Measurements from ENCODE around the gene CDH13. TPM values are rescaled to one million over a fixed set of nuclear protein-coding genes. Genes with fewer than 3 reads are reported as not detected.

CDH13 gene
- total and polyA plus RNA-seq, 9 of the 15 experiments (the other 6 are each of a cell fraction or from before 2014, with no cell fraction given) = 0.03 TPM; not detected in 8

DNA sequence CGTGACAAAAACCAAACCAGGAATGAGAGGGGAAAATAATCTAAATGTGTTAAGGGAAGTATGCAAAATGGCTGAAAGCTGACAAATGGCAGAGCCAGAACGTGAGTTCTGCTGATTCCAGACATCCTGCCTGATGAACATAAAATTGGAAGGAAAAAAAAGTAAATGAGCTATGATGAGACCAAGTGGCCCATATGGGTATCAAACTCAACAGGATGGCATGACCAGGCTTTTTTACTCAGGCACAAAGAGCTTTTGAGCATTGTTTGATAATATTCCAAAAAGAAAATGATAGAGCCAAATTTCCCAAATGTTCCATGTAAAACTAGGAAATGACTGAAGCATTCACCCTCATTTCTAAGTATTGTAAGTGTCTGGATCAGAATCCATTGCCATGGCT, 449.2 kb downstream of the CDH13 start:
- BruUV-seq (replicated peaks) = no TSS peak
- 3% methylated on average over 2 of the region's 2 CpGs for WGBS (ENCODE audit: insufficient coverage, low coverage, missing lambda C conversion rate)
- ATAC-seq (no peak), DNase-seq (ENCODE audit: extremely low read depth in 1 of 4, low spot score in 3 of 4) (no peak), FAIRE-seq (no peak)
- H3K4me3 ChIP-seq = no peak overlapping the region
- POLR2A ChIA-PET = no interaction called here
- no peaks in the 10 kb centered on the region for H3K79me2 ChIP-seq (ENCODE audit: control insufficient read depth, insufficient read depth, low read length)
- H4K20me1 ChIP-seq (replicated peaks; ENCODE audit: control insufficient read depth, insufficient read depth, low read length) = no peaks in the 10 kb centered on the region
- no peak for TF ChIP-seq ZNF232 (CRISPR knock-in tag; IDR thresholded peaks at IDR 0.05)
- TF ChIP-seq KHSRP (IDR thresholded peaks at IDR 0.05) = no peak
- TF ChIP-seq NONO (IDR thresholded peaks at IDR 0.05; ENCODE audit: low read depth in 2 of 2, low read length in 1 of 2) = no peak
- TF ChIP-seq, protein P1, sequence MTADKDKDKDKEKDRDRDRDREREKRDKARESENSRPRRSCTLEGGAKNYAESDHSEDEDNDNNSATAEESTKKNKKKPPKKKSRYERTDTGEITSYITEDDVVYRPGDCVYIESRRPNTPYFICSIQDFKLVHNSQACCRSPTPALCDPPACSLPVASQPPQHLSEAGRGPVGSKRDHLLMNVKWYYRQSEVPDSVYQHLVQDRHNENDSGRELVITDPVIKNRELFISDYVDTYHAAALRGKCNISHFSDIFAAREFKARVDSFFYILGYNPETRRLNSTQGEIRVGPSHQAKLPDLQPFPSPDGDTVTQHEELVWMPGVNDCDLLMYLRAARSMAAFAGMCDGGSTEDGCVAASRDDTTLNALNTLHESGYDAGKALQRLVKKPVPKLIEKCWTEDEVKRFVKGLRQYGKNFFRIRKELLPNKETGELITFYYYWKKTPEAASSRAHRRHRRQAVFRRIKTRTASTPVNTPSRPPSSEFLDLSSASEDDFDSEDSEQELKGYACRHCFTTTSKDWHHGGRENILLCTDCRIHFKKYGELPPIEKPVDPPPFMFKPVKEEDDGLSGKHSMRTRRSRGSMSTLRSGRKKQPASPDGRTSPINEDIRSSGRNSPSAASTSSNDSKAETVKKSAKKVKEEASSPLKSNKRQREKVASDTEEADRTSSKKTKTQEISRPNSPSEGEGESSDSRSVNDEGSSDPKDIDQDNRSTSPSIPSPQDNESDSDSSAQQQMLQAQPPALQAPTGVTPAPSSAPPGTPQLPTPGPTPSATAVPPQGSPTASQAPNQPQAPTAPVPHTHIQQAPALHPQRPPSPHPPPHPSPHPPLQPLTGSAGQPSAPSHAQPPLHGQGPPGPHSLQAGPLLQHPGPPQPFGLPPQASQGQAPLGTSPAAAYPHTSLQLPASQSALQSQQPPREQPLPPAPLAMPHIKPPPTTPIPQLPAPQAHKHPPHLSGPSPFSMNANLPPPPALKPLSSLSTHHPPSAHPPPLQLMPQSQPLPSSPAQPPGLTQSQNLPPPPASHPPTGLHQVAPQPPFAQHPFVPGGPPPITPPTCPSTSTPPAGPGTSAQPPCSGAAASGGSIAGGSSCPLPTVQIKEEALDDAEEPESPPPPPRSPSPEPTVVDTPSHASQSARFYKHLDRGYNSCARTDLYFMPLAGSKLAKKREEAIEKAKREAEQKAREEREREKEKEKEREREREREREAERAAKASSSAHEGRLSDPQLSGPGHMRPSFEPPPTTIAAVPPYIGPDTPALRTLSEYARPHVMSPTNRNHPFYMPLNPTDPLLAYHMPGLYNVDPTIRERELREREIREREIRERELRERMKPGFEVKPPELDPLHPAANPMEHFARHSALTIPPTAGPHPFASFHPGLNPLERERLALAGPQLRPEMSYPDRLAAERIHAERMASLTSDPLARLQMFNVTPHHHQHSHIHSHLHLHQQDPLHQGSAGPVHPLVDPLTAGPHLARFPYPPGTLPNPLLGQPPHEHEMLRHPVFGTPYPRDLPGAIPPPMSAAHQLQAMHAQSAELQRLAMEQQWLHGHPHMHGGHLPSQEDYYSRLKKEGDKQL (CRISPR knock-in tag; IDR thresholded peaks at IDR 0.05; ENCODE audit: borderline replicate concordance) = no peak
- in situ Hi-C loops (cut with MboI) (no loop called here), intact Hi-C loops (cut with micrococcal nuclease) (no loop called here)
- no peaks in the 10 kb centered on the region for H3K4me1 ChIP-seq (replicated peaks in 1 of 2; ENCODE audit: control insufficient read depth in 2 of 2, insufficient read depth in 2 of 2, low read length in 2 of 2)
- CTCF ChIA-PET (ENCODE audit: low intra/inter-chr PET ratio) = no interaction called here
- H3K27me3 ChIP-seq (ENCODE audit: control insufficient read depth in 2 of 2, insufficient read depth in 2 of 2, low read length in 2 of 2) = no peaks in the 10 kb centered on the region
- H3K9ac ChIP-seq (ENCODE audit: insufficient read depth in 1 of 2, low read depth in 2 of 2, low read length in 2 of 2) = no peak overlapping the region
- no peak overlapping the region for H3K4me2 ChIP-seq (ENCODE audit: insufficient read depth, low read length)
- H3K27ac ChIP-seq (ENCODE audit: extremely low read depth, low read depth, low read length) = no peak overlapping the region
- no peak overlapping the region for H2AFZ ChIP-seq (ENCODE audit: low read depth, low read length)
- H3K9me3 ChIP-seq (replicated peaks; ENCODE audit: control insufficient read depth, insufficient read depth, low read depth, low read length) = no peaks in the 10 kb centered on the region
- no peaks in the 10 kb centered on the region for H3K9me1 ChIP-seq (ENCODE audit: control insufficient read depth, insufficient read depth, low read length)
- no peaks in the 10 kb centered on the region for H3K36me3 ChIP-seq (ENCODE audit: control insufficient read depth, insufficient read depth, low read length)

Data from K562 (cell line).